Gastrocnemius medialis (tissue), 4 donors: ENCODE results near the gene PLXNA1. TPM values are rescaled to one million over a fixed set of nuclear protein-coding genes. Genes with fewer than 3 reads are reported as not detected.

ENCODE experiments used
- ATAC-seq, 2 donors: fragments of 150-250 bp; one replicate each; pipeline ENCODE4 v1.9.1; 2016
- DNase-seq, 2 donors: peaks; one replicate each; pipeline ENCODE4 v3.0.0-alpha.2; 2019
- H3K27ac ChIP-seq, 4 donors: fragments of 200-600 bp; sonication (generic); 1 replicate in 1 of 4; 2 replicates in 3 of 4; pipeline ENCODE4 v1.5.1; 2016 to 2018; ENCODE audit warnings: mild to moderate bottlenecking in 2 of 4, moderate library complexity in 1 of 4
- H3K27me3 ChIP-seq, 3 donors: fragments of 200-600 bp; sonication (generic) in 2 of 3; 1 replicate in 1 of 3; 2 replicates in 2 of 3; pipeline versions ENCODE4 v1.5.1 to v1.6.0; 2016 to 2019; ENCODE audit warnings: mild to moderate bottlenecking in 1 of 3, moderate library complexity in 1 of 3
- H3K36me3 ChIP-seq, 2 donors: fragments of 200-600 bp; sonication (generic) in 1 of 2; one replicate each; pipeline ENCODE4 v1.5.1; 2017 to 2018
- H3K4me1 ChIP-seq, 2 donors: fragments of 200-600 bp; sonication (generic) in 1 of 2; one replicate each; pipeline ENCODE4 v1.5.1; 2016 to 2017; ENCODE audit warnings: mild to moderate bottlenecking in 2 of 2
- H3K4me3 ChIP-seq, 4 donors: fragments of 200-600 bp; sonication (generic) in 3 of 4; 1 replicate in 1 of 4; 2 replicates in 3 of 4; pipeline ENCODE4 v1.5.1; 2016 to 2019; ENCODE audit warnings: mild to moderate bottlenecking in 2 of 4
- H3K9me3 ChIP-seq, 3 donors: fragments of 200-600 bp; sonication (generic) in 2 of 3; 1 replicate in 1 of 3; 2 replicates in 2 of 3; pipeline ENCODE4 v1.5.1; 2016 to 2019
- CTCF ChIP-seq, 5 experiments: fragments of 450-650 bp in 3 of 5; fragments of 200-600 bp in 2 of 5; sonication (generic) in 2 of 5; IDR thresholded peaks in 4 of 5; conservative IDR thresholded peaks in 1 of 5; 1 replicate in 4 of 5; 2 replicates in 1 of 5; pipeline ENCODE4 v1.5.1; 2016 to 2019; ENCODE audit warnings: antibody characterized with exemption in 5 of 5, mild to moderate bottlenecking in 3 of 5, moderate library complexity in 3 of 5
- POLR2A ChIP-seq, 2 donors: fragments of 450-650 bp; IDR thresholded peaks; one replicate each; pipeline ENCODE4 v1.6.1; 2017; ENCODE audit warnings: antibody characterized with exemption in 2 of 2, mild to moderate bottlenecking in 2 of 2, moderate library complexity in 2 of 2
- in situ Hi-C, 4 donors: fragments of 200-750 bp; cut with MboI; loops; one replicate each; pipeline versions ENCODE4 v1.15.0 to v1.8.0; 2017; ENCODE audit warnings: low sequenced_read_pairs in 4 of 4
- intact Hi-C: fragments of 100-400 bp; cut with DNase I; formaldehyde crosslinking; loops from one replicate; pipeline ENCODE4 v1.15.1; 2023; ENCODE audit warnings: low total_unique reads
- total RNA-seq, 4 donors: library from RNA; depleted of rRNA; stranded (reverse); fragments of >200 nt; gene quantifications; one replicate each; pipeline versions ENCODE4 v1.1.0 to v1.2.3, GENCODE V29; 2016

Gene PLXNA1
- total RNA-seq, 4 donors from 2014 or later: 12.7 to 27.9 (median 19.5) TPM

- H3K4me1 ChIP-seq: peaks cover 31 to 37% of the 10 kb centered on the region in 2 donors
- H3K4me3 ChIP-seq: no peak overlapping the region
- H3K9me3 ChIP-seq: no peaks in the 10 kb centered on the region
- H3K27me3 ChIP-seq: no peaks in the 10 kb centered on the region
- H3K36me3 ChIP-seq: no peaks in the 10 kb centered on the region
- no peak overlapping the region for H3K27ac ChIP-seq
- intact Hi-C loops (no loop called here), in situ Hi-C loops (loop anchor here in 1 of 4 donors (25.0 kb wide), 1 partner anchor 196 kb away; no protein-coding TSS in a partner anchor)
- DNase-seq (no peak), ATAC-seq (no peak)
- TF ChIP-seq CTCF (IDR thresholded peaks at IDR 0.05 in 4 of 5, conservative IDR thresholded peaks at IDR 0.05 in 1 of 5) (no peak), POLR2A (IDR thresholded peaks at IDR 0.05) (no peak)
Observed at GRCh38 chr3:126958638-126959085, 24.3 kb upstream of the PLXNA1 start.

- in situ Hi-C loops: loop anchor here in 1 of 4 donors (25.0 kb wide), 1 partner anchor 197 kb away; no protein-coding TSS in a partner anchor
- intact Hi-C loops: no loop called here
- Histone ChIP-seq H3K4me1 (peaks cover 38 to 44% of the 10 kb centered on the region in 2 donors), H3K27me3 (no peaks in the 10 kb centered on the region), H3K27ac (no peak overlapping the region), H3K36me3 (no peaks in the 10 kb centered on the region), H3K9me3 (no peaks in the 10 kb centered on the region), H3K4me3 (no peak overlapping the region)
- no peak for ATAC-seq
- DNase-seq: no peak
- TF ChIP-seq POLR2A (IDR thresholded peaks at IDR 0.05): no peak
- TF ChIP-seq CTCF (IDR thresholded peaks at IDR 0.05 in 4 of 5, conservative IDR thresholded peaks at IDR 0.05 in 1 of 5): no peak
Observed at GRCh38 chr3:126959136-126959920, 23.6 kb upstream of the PLXNA1 start.

GRCh38 chr3:126959921-126960603 lies 22.9 kb upstream of the PLXNA1 start:
- no peak overlapping the region for H3K4me3 ChIP-seq
- no peaks in the 10 kb centered on the region for H3K27me3 ChIP-seq
- intact Hi-C loops (loop anchor here (2.0 to 5.0 kb wide), 3 partner anchors 23 to 213 kb away; partner anchors contain the start of gene PLXNA1), in situ Hi-C loops (loop anchor here in 1 of 4 donors (25.0 kb wide), 1 partner anchor 198 kb away; no protein-coding TSS in a partner anchor)
- ATAC-seq (no peak), DNase-seq (no peak)
- no peak for TF ChIP-seq POLR2A (IDR thresholded peaks at IDR 0.05)
- no peak for TF ChIP-seq CTCF (IDR thresholded peaks at IDR 0.05 in 4 of 5, conservative IDR thresholded peaks at IDR 0.05 in 1 of 5)
- H3K36me3 ChIP-seq: no peaks in the 10 kb centered on the region
- H3K9me3 ChIP-seq: no peaks in the 10 kb centered on the region
- H3K27ac ChIP-seq: peak overlapping the region in 3 of 4 donors; percentile 82 to 88 (median 83)
- peaks cover 45 to 47% of the 10 kb centered on the region in 2 donors for H3K4me1 ChIP-seq

- ATAC-seq (peak; percentile 70 to 71), DNase-seq (peak; percentile 50 to 80)
- Histone ChIP-seq H3K4me1 (peaks cover 50 to 52% of the 10 kb centered on the region in 2 donors), H3K36me3 (no peaks in the 10 kb centered on the region), H3K9me3 (no peaks in the 10 kb centered on the region), H3K27ac (peak overlapping the region; percentile 79 to 88 (median 82)), H3K4me3 (no peak overlapping the region), H3K27me3 (no peaks in the 10 kb centered on the region)
- TF ChIP-seq POLR2A (IDR thresholded peaks at IDR 0.05) (no peak), CTCF (IDR thresholded peaks at IDR 0.05 in 4 of 5, conservative IDR thresholded peaks at IDR 0.05 in 1 of 5) (no peak)
- intact Hi-C loops (loop anchor here (2.0 to 5.0 kb wide), 3 partner anchors 22 to 213 kb away; partner anchors contain the start of gene PLXNA1), in situ Hi-C loops (loop anchor here in 1 of 4 donors (25.0 kb wide), 1 partner anchor 198 kb away; no protein-coding TSS in a partner anchor)
Observed at GRCh38 chr3:126960604-126960995, 22.3 kb upstream of the PLXNA1 start.
